Prostate gland (tissue), 2 donors: ENCODE measurements around the gene SERPINH1. TPM values are rescaled to one million over a fixed set of nuclear protein-coding genes. Genes with fewer than 3 reads are reported as not detected.

Experiments used
- DNase-seq: peaks from one replicate; pipeline ENCODE4 v3.0.0-alpha.2; 2019; ENCODE audit warnings: low spot score
- H3K27ac ChIP-seq, 2 donors: fragments of 200-600 bp; sonication (generic); 2 replicates each; pipeline ENCODE4 v1.5.1; 2017 to 2019
- H3K27me3 ChIP-seq: fragments of 200-600 bp; sonication (generic); replicated peaks from 2 replicates; pipeline ENCODE4 v1.5.1; 2019; ENCODE audit not compliant: insufficient read depth
- H3K36me3 ChIP-seq, 2 donors: fragments of 200-600 bp; sonication (generic); 1 replicate in 1 of 2; 2 replicates in 1 of 2; pipeline versions ENCODE4 v1.5.1 to v1.8.1; 2017 to 2019
- H3K4me1 ChIP-seq: fragments of 200-600 bp; sonication (generic); replicated peaks from 2 replicates; pipeline ENCODE4 v1.5.1; 2019
- H3K4me3 ChIP-seq, 2 donors: fragments of 200-600 bp; sonication (generic); 2 replicates each; pipeline ENCODE4 v1.5.1; 2017 to 2019
- H3K9me3 ChIP-seq: fragments of 200-600 bp; sonication (generic); 2 replicates; pipeline ENCODE4 v1.5.1; 2017
- CTCF ChIP-seq, 4 experiments: fragments of 200-600 bp in 2 of 4; fragments of 450-650 bp in 2 of 4; sonication (generic) in 2 of 4; IDR thresholded peaks; 1 replicate in 3 of 4; 2 replicates in 1 of 4; pipeline ENCODE4 v1.5.1; 2016 to 2019; ENCODE audit warnings: antibody characterized with exemption in 4 of 4, mild to moderate bottlenecking in 2 of 4, moderate library complexity in 2 of 4
- POLR2A ChIP-seq: fragments of 450-650 bp; IDR thresholded peaks from one replicate; pipeline ENCODE4 v1.6.1; 2016; ENCODE audit warnings: antibody characterized with exemption, mild to moderate bottlenecking
- POLR2AphosphoS5 ChIP-seq: sonication (generic); formaldehyde crosslinking; IDR thresholded peaks from one replicate; pipeline ENCODE4 v1.6.1; 2017; ENCODE audit warnings: antibody characterized with exemption
- WGBS: methylation state at CpG from one replicate; pipeline ENCODE4 v1.1.5; 2018; 5-methylcytosine and 5-hydroxymethylcytosine counted together
- intact Hi-C: fragments of 100-400 bp; cut with DNase I; formaldehyde crosslinking; loops from one replicate; pipeline ENCODE4 v1.14.2; 2022
- total RNA-seq, 2 donors: library from RNA; depleted of rRNA; stranded (reverse); fragments of >200 nt; gene quantifications; one replicate each; pipeline ENCODE4 v1.1.0, GENCODE V29; 2016

The SERPINH1 gene
- total RNA-seq, 2 donors from 2014 or later, result 123 to 189 TPM

- Histone ChIP-seq H3K27ac (no peak overlapping the region), H3K4me3 (no peak overlapping the region), H3K27me3 (no peaks in the 10 kb centered on the region), H3K4me1 (peaks cover 2% of the 10 kb centered on the region), H3K36me3 (no peaks in the 10 kb centered on the region), H3K9me3 (no peaks in the 10 kb centered on the region)
- DNase-seq, result no peak
- intact Hi-C loops, result loop anchor here (5.0 kb wide), 1 partner anchor 125 kb away; no protein-coding TSS in a partner anchor
- no peak for TF ChIP-seq POLR2A
- WGBS, result 95% methylated on average over 5 of the region's 5 CpGs
These were observed 34.9 kb upstream of the SERPINH1 start for GRCh38 chr11:75527130-75527529.

GRCh38 chr11:75527938-75528735 lies 33.9 kb upstream of the SERPINH1 start:
- Histone ChIP-seq H3K27me3 (no peaks in the 10 kb centered on the region), H3K9me3 (no peaks in the 10 kb centered on the region), H3K4me1 (peaks cover 2% of the 10 kb centered on the region), H3K27ac (no peak overlapping the region), H3K36me3 (no peaks in the 10 kb centered on the region), H3K4me3 (no peak overlapping the region)
- intact Hi-C loops, result loop anchor here (5.0 kb wide), 1 partner anchor 126 kb away; no protein-coding TSS in a partner anchor
- 64% methylated on average over 10 of the region's 10 CpGs for WGBS
- DNase-seq, result no peak
- TF ChIP-seq POLR2AphosphoS5 (no peak), POLR2A (no peak), CTCF (IDR thresholded peaks at IDR 0.05) (no peak)

GRCh38 chr11:75530577-75530976 lies 31.5 kb upstream of the SERPINH1 start:
- 62% methylated on average over 3 of the region's 3 CpGs for WGBS
- intact Hi-C loops, result loop anchor here (5.0 kb wide), 1 partner anchor 143 kb away; no protein-coding TSS in a partner anchor
- H3K36me3 ChIP-seq, result no peaks in the 10 kb centered on the region
- DNase-seq, result no peak
- no peaks in the 10 kb centered on the region for H3K27me3 ChIP-seq
- H3K9me3 ChIP-seq, result no peaks in the 10 kb centered on the region
- TF ChIP-seq CTCF (IDR thresholded peaks at IDR 0.05) (no peak), POLR2AphosphoS5 (no peak), POLR2A (no peak)
- no peak overlapping the region for H3K4me3 ChIP-seq
- peaks cover 2% of the 10 kb centered on the region for H3K4me1 ChIP-seq
- H3K27ac ChIP-seq, result no peak overlapping the region

GRCh38 chr11:75531325-75531724 lies 30.7 kb upstream of the SERPINH1 start:
- no peaks in the 10 kb centered on the region for H3K9me3 ChIP-seq
- no peak overlapping the region for H3K27ac ChIP-seq
- 81% methylated on average over 4 of the region's 4 CpGs for WGBS
- H3K4me3 ChIP-seq, result no peak overlapping the region
- no peak for DNase-seq
- peaks cover under 1% of the 10 kb centered on the region for H3K4me1 ChIP-seq
- no peaks in the 10 kb centered on the region for H3K27me3 ChIP-seq
- intact Hi-C loops, result loop anchor here (5.0 kb wide), 1 partner anchor 144 kb away; no protein-coding TSS in a partner anchor
- TF ChIP-seq CTCF (IDR thresholded peaks at IDR 0.05) (no peak), POLR2AphosphoS5 (no peak), POLR2A (no peak)
- H3K36me3 ChIP-seq, result no peaks in the 10 kb centered on the region

- 41% methylated on average over 7 of the region's 7 CpGs for WGBS
- Histone ChIP-seq H3K27me3 (no peaks in the 10 kb centered on the region), H3K27ac (no peak overlapping the region), H3K36me3 (no peaks in the 10 kb centered on the region), H3K9me3 (no peaks in the 10 kb centered on the region), H3K4me1 (no peaks in the 10 kb centered on the region), H3K4me3 (no peak overlapping the region)
- TF ChIP-seq POLR2A, result no peak
- TF ChIP-seq POLR2AphosphoS5, result no peak
- peak; percentile 87 to 93 (median 91) for TF ChIP-seq CTCF (IDR thresholded peaks at IDR 0.05)
- DNase-seq, result peak; percentile 45
- intact Hi-C loops, result loop anchor here (1.0 to 5.0 kb wide), 2 partner anchors 87 to 145 kb away; no protein-coding TSS in a partner anchor
These were observed 29.6 kb upstream of the SERPINH1 start for GRCh38 chr11:75532200-75533048.
